OCI-LY7 (cell line): Measurements from ENCODE around the gene NAV2. TPM values are rescaled to one million over a fixed set of nuclear protein-coding genes. Genes with fewer than 3 reads are reported as not detected.

Source experiments
- BruUV-seq: library from RNA; stranded (reverse); fragments of 400-500 nt; replicated peaks from 2 replicates; lab custom pipeline; 2021; lab: Mats Ljungman, UMichigan
- CTCF ChIA-PET: fragments of 300-600 bp; sonication (Branson Sonifier 250); formaldehyde crosslinking; loops from one replicate; lab custom pipeline; 2022; ENCODE audit warnings: antibody characterized with exemption; ENCODE audit not compliant: unreplicated experiment; lab: Charles Lee
- POLR2A ChIA-PET: fragments of 300-600 bp; sonication (Branson Sonifier 250); formaldehyde crosslinking; loops from one replicate; lab custom pipeline; 2022; ENCODE audit warnings: antibody characterized with exemption; lab: Charles Lee
- DNase-seq: peaks from one replicate; pipeline ENCODE4 v3.0.0-alpha.2; 2015; ENCODE audit warnings: low spot score
- H2AFZ ChIP-seq: fragments of 200-600 bp; sonication (generic), shearing (Covaris generic); 2 replicates; pipeline ENCODE4 v1.6.1; 2014; ENCODE audit warnings: mild to moderate bottlenecking, antibody characterized with exemption, low read length, moderate library complexity
- H3K27ac ChIP-seq: fragments of 200-600 bp; sonication (generic); 2 replicates; pipeline ENCODE4 v1.5.1; 2014; ENCODE audit warnings: mixed run types, low read depth, mild to moderate bottlenecking, moderate library complexity, low read length, inconsistent platforms; ENCODE audit not compliant: poor library complexity, severe bottlenecking
- H3K36me3 ChIP-seq: fragments of 200-600 bp; sonication (generic); 2 replicates; pipeline ENCODE4 v1.6.1; 2014; ENCODE audit warnings: mild to moderate bottlenecking, antibody characterized with exemption, low read length, moderate library complexity, mixed read lengths; ENCODE audit not compliant: insufficient read depth
- H3K4me1 ChIP-seq: fragments of 200-600 bp; sonication (generic); 2 replicates; pipeline ENCODE4 v1.5.1; 2014; ENCODE audit warnings: mild to moderate bottlenecking, low read length; ENCODE audit not compliant: insufficient read depth, poor library complexity, severe bottlenecking
- H3K4me2 ChIP-seq: fragments of 200-600 bp; sonication (generic); 2 replicates; pipeline ENCODE4 v1.6.1; 2014; ENCODE audit warnings: mild to moderate bottlenecking, low read length
- H3K4me3 ChIP-seq: fragments of 200-600 bp; sonication (generic); 2 replicates; pipeline ENCODE4 v1.5.1; 2014; ENCODE audit warnings: mild to moderate bottlenecking, low read depth, low read length; ENCODE audit not compliant: poor library complexity, severe bottlenecking
- H3K79me2 ChIP-seq: fragments of 200-600 bp; sonication (generic); 2 replicates; pipeline ENCODE4 v1.6.1; 2016; ENCODE audit warnings: low read depth, mild to moderate bottlenecking, low read length, moderate library complexity, mixed read lengths; ENCODE audit not compliant: insufficient read depth
- H3K9me2 ChIP-seq: fragments of 200-600 bp; sonication (generic); 2 replicates; pipeline ENCODE4 v1.6.1; 2016; ENCODE audit warnings: mild to moderate bottlenecking, low read length, mixed read lengths; ENCODE audit not compliant: insufficient read depth
- H3K9me3 ChIP-seq: fragments of 200-600 bp; sonication (generic); 2 replicates; pipeline ENCODE4 v1.6.1; 2014; ENCODE audit warnings: mild to moderate bottlenecking, mixed run types, low read length, mixed read lengths
- H4K20me1 ChIP-seq: fragments of 200-600 bp; sonication (generic); 2 replicates; pipeline ENCODE4 v1.6.1; 2014; ENCODE audit warnings: mild to moderate bottlenecking, antibody characterized with exemption, low read length, moderate library complexity, mixed read lengths; ENCODE audit not compliant: insufficient read depth
- CTCF ChIP-seq: fragments of 200-600 bp; sonication (generic); conservative IDR thresholded peaks from 2 replicates; pipeline ENCODE4 v1.5.1; 2014; ENCODE audit warnings: mild to moderate bottlenecking, antibody characterized with exemption, low read length, moderate library complexity, mixed read lengths
- EZH2phosphoT487 ChIP-seq: fragments of 200-600 bp; sonication (generic); IDR thresholded peaks from 2 replicates; pipeline ENCODE4 v1.6.1; 2018; ENCODE audit warnings: low read depth, borderline replicate concordance, mild to moderate bottlenecking, mixed run types, antibody characterized with exemption, low read length, moderate library complexity, mixed read lengths
- intact Hi-C: fragments of 100-400 bp; cut with micrococcal nuclease; formaldehyde crosslinking; loops from one replicate; pipeline ENCODE4 v1.10.0; 2022; ENCODE audit not compliant: unreplicated experiment
- total RNA-seq, 2 experiments: library from RNA; depleted of rRNA in 1 of 2; stranded (reverse); fragments of >200 nt in 1 of 2; shearing (Covaris generic) in 1 of 2; gene quantifications; 2 replicates each; pipeline ENCODE4 v1.2.3, GENCODE V29; 2014 to 2022

The NAV2 gene
- total RNA-seq, 2 experiments from 2014 or later: 0.06 to 0.68 TPM

- no peak for DNase-seq
- Histone ChIP-seq H3K9me2 (no peaks in the 10 kb centered on the region), H3K27ac (no peak overlapping the region), H3K79me2 (no peaks in the 10 kb centered on the region), H2AFZ (no peak overlapping the region), H4K20me1 (no peaks in the 10 kb centered on the region), H3K4me3 (no peak overlapping the region), H3K36me3 (no peaks in the 10 kb centered on the region), H3K9me3 (no peaks in the 10 kb centered on the region), H3K4me1 (no peaks in the 10 kb centered on the region), H3K4me2 (no peak overlapping the region)
- CTCF ChIA-PET: no interaction called here
- POLR2A ChIA-PET: no interaction called here
- BruUV-seq: no TSS peak
- TF ChIP-seq CTCF (no peak), EZH2phosphoT487 (no peak)
- intact Hi-C loops: no loop called here
These were observed 295.7 kb downstream of the NAV2 start for GRCh38 chr11:20008190-20008870.

DNA sequence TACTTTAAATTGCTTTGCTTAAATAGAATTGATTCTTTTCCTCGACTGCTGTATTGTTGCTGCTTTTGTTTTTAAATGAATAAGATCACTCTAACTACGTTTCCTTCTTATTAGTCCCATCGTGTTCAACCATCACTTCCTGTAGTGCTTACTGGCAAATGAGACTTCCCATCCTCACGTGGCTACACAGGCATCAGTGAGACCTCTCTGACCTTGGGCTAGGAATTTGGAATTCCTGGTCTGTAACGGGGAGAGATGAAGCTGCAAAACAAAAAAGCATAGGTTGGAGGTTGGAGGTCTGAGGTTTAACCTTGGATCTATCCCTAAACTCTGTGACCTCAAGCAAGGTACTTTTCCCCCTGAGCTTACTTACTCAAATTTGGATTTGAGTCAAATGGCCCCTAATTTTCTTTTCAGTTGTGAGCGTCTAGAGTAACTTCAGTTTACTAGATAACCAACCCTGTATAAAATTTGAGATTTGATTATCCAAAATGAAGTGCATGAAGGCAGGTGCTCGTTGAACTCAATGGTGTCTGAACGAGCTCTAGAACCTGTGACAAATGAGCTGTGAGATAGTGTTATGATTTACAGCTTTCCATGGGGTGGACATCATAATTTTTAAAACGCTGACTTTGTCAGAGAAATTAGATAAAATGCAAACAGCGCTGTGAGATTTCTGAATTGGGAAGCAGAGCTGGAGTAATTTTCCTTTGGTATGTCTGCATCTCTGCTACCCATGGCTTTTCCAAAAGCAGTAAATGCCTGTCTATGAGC is 296.4 kb downstream of the NAV2 start:
- H3K4me3 ChIP-seq: no peak overlapping the region
- H3K4me2 ChIP-seq: no peak overlapping the region
- DNase-seq: no peak
- ChIA-PET POLR2A (interaction anchor here (0.7 kb wide), 1 partner anchor 180 kb away, joined by 3 read pairs; no protein-coding TSS in a partner anchor), CTCF (no interaction called here)
- TF ChIP-seq EZH2phosphoT487 (no peak), CTCF (no peak)
- no peak overlapping the region for H3K27ac ChIP-seq
- no peak overlapping the region for H2AFZ ChIP-seq
- BruUV-seq: no TSS peak
- H3K79me2 ChIP-seq: no peaks in the 10 kb centered on the region
- no peaks in the 10 kb centered on the region for H3K4me1 ChIP-seq
- H3K36me3 ChIP-seq: no peaks in the 10 kb centered on the region
- H4K20me1 ChIP-seq: no peaks in the 10 kb centered on the region
- intact Hi-C loops: no loop called here
- no peaks in the 10 kb centered on the region for H3K9me3 ChIP-seq
- no peaks in the 10 kb centered on the region for H3K9me2 ChIP-seq
